Activated CD4-positive, alpha-beta memory T cell treated with anti-CD3 and anti-CD28 coated beads for 36 hours (primary cell): ENCODE measurements around the gene PECR. TPM values are rescaled to one million over a fixed set of nuclear protein-coding genes. Genes with fewer than 3 reads are reported as not detected.

Source experiments
- CTCF ChIA-PET: fragments of 350-600 bp; sonication (Branson Sonifier 250); formaldehyde crosslinking; loops from one replicate; lab custom pipeline; 2021; ENCODE audit warnings: antibody characterized with exemption, inconsistent platforms; lab: Charles Lee
- POLR2A ChIA-PET: fragments of 350-600 bp; sonication (Branson Sonifier 250); formaldehyde crosslinking; loops from one replicate; lab custom pipeline; 2021; ENCODE audit warnings: antibody characterized with exemption; lab: Charles Lee
- DNase-seq: peaks from one replicate; pipeline ENCODE4 v3.0.0-alpha.2; 2020
- H3K27ac Mint-ChIP-seq: one replicate; pipeline ENCODE4 v1.8.0; 2021; ENCODE audit warnings: mixed read lengths
- H3K27me3 Mint-ChIP-seq: one replicate; pipeline ENCODE4 v1.8.0; 2021; ENCODE audit warnings: mixed read lengths
- H3K36me3 Mint-ChIP-seq: one replicate; pipeline ENCODE4 v1.8.0; 2021; ENCODE audit warnings: mixed read lengths
- H3K4me1 Mint-ChIP-seq: one replicate; pipeline ENCODE4 v1.8.0; 2021; ENCODE audit warnings: low read depth, mixed read lengths
- H3K4me3 Mint-ChIP-seq: one replicate; pipeline ENCODE4 v1.8.0; 2021; ENCODE audit warnings: mild to moderate bottlenecking, mixed read lengths
- H3K9me3 Mint-ChIP-seq: one replicate; pipeline ENCODE4 v1.8.0; 2021; ENCODE audit warnings: mixed read lengths
- intact Hi-C: fragments of 100-400 bp; cut with micrococcal nuclease; formaldehyde crosslinking; loops from one replicate; pipeline ENCODE4 v1.15.1; 2023
- total RNA-seq, 2 experiments: library from RNA; stranded (reverse); gene quantifications; one replicate each; pipeline ENCODE4 v1.2.3, GENCODE V29; 2021

Gene PECR
- total RNA-seq, 2 experiments from 2014 or later: 23.3 to 27.6 TPM

DNA sequence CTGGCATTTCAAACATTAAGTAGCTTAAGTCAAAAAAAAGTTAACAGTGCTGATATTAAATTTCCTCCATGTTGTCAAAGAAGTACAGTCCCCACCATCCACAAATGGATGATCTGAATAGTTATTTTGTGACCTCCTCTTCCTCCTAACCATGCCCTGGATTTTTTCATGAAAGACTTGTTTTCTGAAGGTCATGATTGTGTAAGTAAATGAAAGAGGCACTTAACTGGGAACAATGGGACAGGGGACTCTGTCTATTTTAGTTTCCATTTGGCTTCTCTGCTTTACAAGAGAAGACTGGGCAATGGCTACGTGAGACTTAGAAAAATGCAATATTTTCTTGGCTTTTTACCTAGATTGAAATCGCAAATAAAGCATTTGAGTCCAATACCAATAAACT is 32.2 kb downstream of the PECR start:
- CTCF ChIA-PET: interaction anchor here (1.5 kb wide), 2 partner anchors 10 to 16 kb away, joined by 3 read pairs; no protein-coding TSS in a partner anchor
- H3K4me3 Mint-ChIP-seq: no peak overlapping the region
- no peak overlapping the region for H3K27ac Mint-ChIP-seq

DNA sequence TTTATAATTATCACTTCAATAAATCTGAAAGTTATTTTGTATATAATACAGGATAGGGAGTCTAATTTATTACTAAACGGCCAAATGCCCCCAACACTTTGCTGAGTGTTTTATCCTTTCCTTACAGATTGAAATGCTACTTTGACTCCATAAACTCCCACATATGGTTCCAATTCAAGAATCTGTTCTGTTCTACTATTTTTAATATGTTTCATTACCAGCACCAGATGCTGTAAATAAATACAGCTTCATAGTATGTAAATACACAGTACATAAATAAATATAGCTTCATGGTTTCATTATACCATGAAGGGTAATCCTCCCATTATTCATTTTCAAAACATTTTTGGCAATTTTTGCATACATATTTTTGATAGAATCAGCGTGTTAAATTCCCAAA is 34.2 kb downstream of the PECR start:
- ChIA-PET POLR2A (no interaction called here), CTCF (no interaction called here)
- intact Hi-C loops: no loop called here
- Mint-ChIP-seq H3K9me3 (no peaks in the 10 kb centered on the region), H3K4me1 (peaks cover 9% of the 10 kb centered on the region), H3K27me3 (no peaks in the 10 kb centered on the region), H3K36me3 (peaks cover 11% of the 10 kb centered on the region), H3K27ac (no peak overlapping the region), H3K4me3 (no peak overlapping the region)
- no peak for DNase-seq

More for the DNA sequence above, 32.2 kb downstream of the PECR start:
- peaks cover 12% of the 10 kb centered on the region for H3K36me3 Mint-ChIP-seq
- H3K27me3 Mint-ChIP-seq: no peaks in the 10 kb centered on the region
- DNase-seq: no peak
- H3K4me1 Mint-ChIP-seq: peaks cover 9% of the 10 kb centered on the region
- no peaks in the 10 kb centered on the region for H3K9me3 Mint-ChIP-seq
- intact Hi-C loops: no loop called here
- POLR2A ChIA-PET: no interaction called here

DNA sequence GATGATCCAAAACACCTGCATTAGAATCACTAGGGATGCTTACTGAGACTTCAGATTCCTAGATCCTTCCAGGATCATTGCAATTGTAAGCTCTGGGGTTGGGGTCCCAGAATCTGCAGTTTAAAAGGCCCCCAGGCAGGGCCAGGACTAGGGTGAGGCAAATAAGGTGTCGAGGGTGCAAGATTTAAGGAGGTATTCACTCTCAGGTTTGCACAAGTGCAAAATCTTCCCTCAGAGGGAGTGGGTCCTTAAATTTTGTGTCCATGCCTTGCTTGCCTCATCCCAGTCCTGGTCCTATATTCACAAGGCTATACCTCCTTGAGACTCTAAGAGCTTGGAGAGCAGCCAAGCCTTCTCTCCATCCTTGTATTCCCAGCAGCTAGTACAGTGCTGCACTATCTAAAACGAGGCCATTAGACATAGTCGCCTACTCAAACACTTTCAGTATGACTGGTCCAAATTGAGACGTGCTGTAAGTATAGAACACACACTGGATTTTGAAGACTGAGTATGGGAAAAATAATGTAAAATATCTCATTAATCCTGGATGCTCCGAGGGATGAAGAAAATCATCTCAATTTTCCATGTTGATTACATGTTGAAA is 36.6 kb downstream of the PECR start:
- Mint-ChIP-seq H3K4me1 (peaks cover 9% of the 10 kb centered on the region), H3K36me3 (peaks cover 7% of the 10 kb centered on the region), H3K27me3 (no peaks in the 10 kb centered on the region), H3K4me3 (no peak overlapping the region), H3K27ac (no peak overlapping the region), H3K9me3 (no peaks in the 10 kb centered on the region)
- no peak for DNase-seq
- intact Hi-C loops: no loop called here
- ChIA-PET CTCF (interaction anchor here (0.9 to 3.1 kb wide), 4 partner anchors 11 to 66 kb away, joined by 3 to 23 read pairs (median 5); partner anchors contain the start of gene XRCC5), POLR2A (interaction anchor here (0.6 kb wide), 1 partner anchor 12 kb away, joined by 3 read pairs; no protein-coding TSS in a partner anchor)

DNA sequence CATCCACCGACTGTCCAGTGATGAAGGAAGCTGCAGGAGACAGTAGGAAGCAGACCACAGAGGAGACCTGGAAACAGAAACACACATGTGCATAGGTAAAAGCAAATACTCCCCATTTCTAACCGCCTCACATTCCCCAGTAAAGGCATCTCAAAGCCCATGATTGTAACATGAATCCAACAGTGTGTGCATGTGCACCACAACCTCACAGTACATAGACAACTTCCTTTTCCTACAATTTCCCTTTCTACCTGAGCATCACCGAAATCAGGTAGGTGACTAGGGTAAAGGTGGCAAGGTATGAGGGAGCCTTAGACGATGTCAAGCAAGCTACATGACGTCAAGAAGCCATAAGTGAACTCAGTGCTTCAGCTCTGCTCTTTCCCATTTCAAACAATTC is 37.7 kb downstream of the PECR start:
- peaks cover 9% of the 10 kb centered on the region for H3K4me1 Mint-ChIP-seq
- ChIA-PET POLR2A (no interaction called here), CTCF (interaction anchor here (0.6 to 3.1 kb wide), 3 partner anchors 10 to 851 kb away, joined by 3 to 23 read pairs (median 5); no protein-coding TSS in a partner anchor)
- DNase-seq: no peak
- intact Hi-C loops: no loop called here
- H3K9me3 Mint-ChIP-seq: no peaks in the 10 kb centered on the region
- no peaks in the 10 kb centered on the region for H3K27me3 Mint-ChIP-seq
- H3K4me3 Mint-ChIP-seq: no peak overlapping the region
- peaks cover 8% of the 10 kb centered on the region for H3K36me3 Mint-ChIP-seq
- H3K27ac Mint-ChIP-seq: no peak overlapping the region

DNA sequence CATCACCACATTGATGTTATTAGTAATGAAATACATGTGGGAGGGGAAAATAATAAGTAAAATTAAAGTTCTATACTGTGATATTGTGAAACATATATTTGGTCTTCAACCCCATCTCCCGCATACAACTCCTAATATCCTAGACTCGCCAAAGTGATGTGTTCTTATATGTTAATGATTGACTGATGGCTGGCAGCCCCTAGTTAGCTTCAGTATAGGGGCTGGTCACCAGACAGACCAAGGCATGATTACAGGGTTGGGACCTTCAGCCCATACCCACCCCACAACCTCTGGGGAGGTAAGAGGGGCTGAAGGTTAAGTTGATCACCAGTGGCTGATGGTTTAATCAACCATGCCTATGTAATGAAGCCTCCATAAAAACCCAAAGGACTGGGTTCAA is 40.2 kb downstream of the PECR start:
- H3K36me3 Mint-ChIP-seq: peaks cover 8% of the 10 kb centered on the region
- H3K9me3 Mint-ChIP-seq: no peaks in the 10 kb centered on the region
- CTCF ChIA-PET: interaction anchor here (1.6 kb wide), 1 partner anchor 8 kb away, joined by 6 read pairs; no protein-coding TSS in a partner anchor
- H3K27ac Mint-ChIP-seq: no peak overlapping the region
- no peaks in the 10 kb centered on the region for H3K27me3 Mint-ChIP-seq
- POLR2A ChIA-PET: no interaction called here
- no peak overlapping the region for H3K4me3 Mint-ChIP-seq
- no peak for DNase-seq
- intact Hi-C loops: no loop called here
- peaks cover 9% of the 10 kb centered on the region for H3K4me1 Mint-ChIP-seq

DNA sequence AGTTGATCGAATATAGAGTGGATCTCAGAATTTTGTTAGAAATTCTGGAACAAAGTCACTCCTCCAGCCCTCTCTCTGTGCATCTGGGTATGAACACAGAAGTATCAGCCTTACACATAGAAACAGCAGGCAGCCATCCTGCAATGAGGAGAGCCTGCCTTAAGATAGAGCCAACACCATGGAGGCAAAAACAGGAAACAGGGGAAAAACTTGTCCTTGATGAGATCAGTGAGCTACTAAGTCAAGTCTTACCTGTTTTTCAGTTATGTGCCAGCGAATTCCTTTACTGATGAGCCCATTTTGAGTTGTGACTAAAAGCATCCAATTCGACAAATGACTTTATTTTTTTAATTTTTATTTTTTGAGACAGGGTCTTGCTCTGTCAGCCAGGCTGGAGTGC is 41.7 kb downstream of the PECR start:
- H3K36me3 Mint-ChIP-seq: peaks cover 5% of the 10 kb centered on the region
- ChIA-PET POLR2A (no interaction called here), CTCF (interaction anchor here (0.8 kb wide), 1 partner anchor 10 kb away, joined by 3 read pairs; no protein-coding TSS in a partner anchor)
- H3K27ac Mint-ChIP-seq: no peak overlapping the region
- no peaks in the 10 kb centered on the region for H3K27me3 Mint-ChIP-seq
- H3K4me1 Mint-ChIP-seq: no peaks in the 10 kb centered on the region
- intact Hi-C loops: no loop called here
- H3K4me3 Mint-ChIP-seq: no peak overlapping the region
- DNase-seq: no peak
- no peaks in the 10 kb centered on the region for H3K9me3 Mint-ChIP-seq

DNA sequence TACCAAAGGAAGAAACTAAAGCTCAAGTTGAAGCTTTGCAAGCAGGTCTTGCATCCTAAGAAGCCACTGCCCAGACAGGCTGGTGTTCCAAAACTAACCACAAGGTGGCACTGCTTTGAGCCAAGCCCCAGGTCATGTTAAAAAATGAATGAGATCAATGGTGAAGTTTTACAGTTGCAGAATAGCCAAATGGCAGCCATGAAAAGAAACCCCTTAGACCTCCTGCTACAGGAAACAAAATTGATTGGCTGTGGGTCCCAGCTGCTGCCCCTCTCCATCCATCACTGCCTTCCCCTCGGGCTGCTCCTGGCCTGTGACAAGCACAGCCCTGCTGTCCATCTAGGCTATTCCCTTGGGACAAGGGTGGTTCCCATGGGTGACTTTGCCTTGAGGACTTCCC is 47.5 kb downstream of the PECR start:
- H3K4me1 Mint-ChIP-seq: peaks cover 39% of the 10 kb centered on the region
- no peaks in the 10 kb centered on the region for H3K9me3 Mint-ChIP-seq
- DNase-seq: peak; percentile 88
- CTCF ChIA-PET: interaction anchor here (0.7 to 4.3 kb wide), 29 partner anchors 8 to 1669 kb away, joined by 3 to 33 read pairs (median 5); partner anchors contain the start of genes PECR, TMEM169 and XRCC5
- H3K27ac Mint-ChIP-seq: no peak overlapping the region
- POLR2A ChIA-PET: no interaction called here
- peaks cover 7% of the 10 kb centered on the region for H3K36me3 Mint-ChIP-seq
- no peak overlapping the region for H3K4me3 Mint-ChIP-seq
- no peaks in the 10 kb centered on the region for H3K27me3 Mint-ChIP-seq
- intact Hi-C loops: loop anchor here (1.0 to 5.0 kb wide), 4 partner anchors 106 to 378 kb away; partner anchors contain the start of gene SMARCAL1

DNA sequence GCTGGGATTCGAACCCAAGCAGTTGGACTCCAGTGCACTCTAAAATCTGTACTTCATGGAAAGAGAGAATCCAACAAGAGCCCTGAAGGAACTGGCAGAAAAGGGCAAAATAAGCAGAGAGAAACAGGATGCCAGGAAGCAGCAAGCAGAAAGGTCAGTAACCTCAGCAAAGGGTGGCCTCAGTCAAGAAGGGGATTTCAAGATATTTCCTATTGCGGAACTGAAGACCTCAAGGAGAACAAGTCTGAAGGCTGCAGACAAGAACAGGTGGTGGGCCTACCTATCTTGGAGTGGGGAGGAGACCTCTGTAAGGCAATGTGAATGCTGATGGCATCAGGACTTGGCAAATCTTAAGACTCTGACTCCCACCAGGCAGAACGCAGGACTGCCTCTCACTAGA is 48.2 kb downstream of the PECR start:
- ChIA-PET POLR2A (no interaction called here), CTCF (interaction anchor here (0.7 to 4.3 kb wide), 29 partner anchors 8 to 1669 kb away, joined by 3 to 33 read pairs (median 5); partner anchors contain the start of genes PECR, TMEM169 and XRCC5)
- peaks cover 7% of the 10 kb centered on the region for H3K36me3 Mint-ChIP-seq
- no peak for DNase-seq
- H3K9me3 Mint-ChIP-seq: no peaks in the 10 kb centered on the region
- H3K4me1 Mint-ChIP-seq: peaks cover 39% of the 10 kb centered on the region
- intact Hi-C loops: loop anchor here (2.0 to 5.0 kb wide), 4 partner anchors 49 to 379 kb away; partner anchors contain the start of gene SMARCAL1
- no peaks in the 10 kb centered on the region for H3K27me3 Mint-ChIP-seq
- H3K27ac Mint-ChIP-seq: no peak overlapping the region
- no peak overlapping the region for H3K4me3 Mint-ChIP-seq

DNA sequence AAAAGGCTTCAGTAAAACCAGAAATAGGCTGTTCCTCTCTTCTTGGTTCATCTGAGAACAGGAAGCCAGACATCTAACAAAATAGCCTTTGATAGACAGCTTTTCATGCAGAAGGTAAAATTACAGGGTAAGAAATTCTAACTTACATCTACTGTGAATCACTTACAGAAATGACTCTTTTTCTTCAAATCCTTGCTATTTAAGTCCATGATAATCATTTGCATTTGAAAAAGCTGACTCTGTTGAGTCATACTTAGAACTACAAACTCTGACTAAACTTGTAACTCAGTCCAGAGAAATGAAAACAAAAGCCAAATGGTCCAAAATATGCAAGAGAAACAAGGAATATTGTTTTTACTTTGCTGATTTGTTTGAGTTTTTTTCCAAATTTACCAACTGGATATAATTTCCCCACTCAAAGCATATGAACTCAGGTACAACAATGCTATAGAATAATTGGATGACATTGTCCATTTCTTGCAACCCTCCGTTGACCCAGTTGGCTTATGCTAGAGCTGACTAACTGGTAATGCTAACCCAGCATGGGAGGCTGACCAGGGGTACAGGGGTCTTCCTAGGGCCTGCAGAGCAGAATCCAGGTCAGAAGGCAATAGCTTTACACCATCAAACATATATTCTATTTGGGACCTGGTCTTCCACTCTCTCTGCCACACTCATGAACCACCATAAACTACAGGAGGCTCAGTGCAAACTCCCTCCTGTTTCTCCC is 49.5 kb downstream of the PECR start:
- Mint-ChIP-seq H3K36me3 (peaks cover 7% of the 10 kb centered on the region), H3K27me3 (no peaks in the 10 kb centered on the region), H3K27ac (peak overlapping the region; percentile 92), H3K4me3 (peak overlapping the region; percentile 53), H3K4me1 (peaks cover 39% of the 10 kb centered on the region), H3K9me3 (no peaks in the 10 kb centered on the region)
- ChIA-PET POLR2A (interaction anchor here (0.9 kb wide), 1 partner anchor 26 kb away, joined by 4 read pairs; no protein-coding TSS in a partner anchor), CTCF (interaction anchor here (0.7 to 4.3 kb wide), 18 partner anchors 9 to 634 kb away, joined by 3 to 33 read pairs (median 8); partner anchors contain the start of genes PECR, SMARCAL1, TMEM169 and XRCC5)
- intact Hi-C loops: loop anchor here (1.0 to 5.0 kb wide), 11 partner anchors 15 to 634 kb away; partner anchors contain the start of gene SMARCAL1
- no peak for DNase-seq

DNA sequence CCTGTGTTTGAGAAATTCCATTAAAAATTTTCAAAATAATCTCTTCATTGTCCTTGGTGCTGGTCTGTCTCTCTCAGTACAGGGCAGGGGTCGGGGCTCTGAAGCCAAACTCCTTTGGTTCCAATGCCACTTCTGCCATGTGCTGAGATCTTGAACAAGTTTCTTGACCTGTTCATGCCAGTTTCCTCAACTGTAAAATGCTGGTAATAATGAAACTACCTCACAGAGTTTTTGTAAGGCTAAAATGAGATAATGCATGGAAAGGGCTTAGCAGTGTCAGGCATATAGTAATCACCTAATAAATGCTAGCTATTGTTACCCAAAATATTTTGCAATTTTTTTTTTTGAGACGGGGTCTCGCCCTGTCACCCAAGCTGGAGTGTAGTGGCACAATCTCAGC is 51.4 kb downstream of the PECR start:
- ChIA-PET CTCF (interaction anchor here (0.6 kb wide), 2 partner anchors 73 to 414 kb away, joined by 3 read pairs; no protein-coding TSS in a partner anchor), POLR2A (no interaction called here)
- DNase-seq: no peak
- Mint-ChIP-seq H3K9me3 (no peaks in the 10 kb centered on the region), H3K27ac (no peak overlapping the region), H3K4me1 (peaks cover 39% of the 10 kb centered on the region), H3K27me3 (no peaks in the 10 kb centered on the region), H3K36me3 (peaks cover 7% of the 10 kb centered on the region), H3K4me3 (no peak overlapping the region)
- intact Hi-C loops: loop anchor here (5.0 kb wide), 3 partner anchors 283 to 382 kb away; partner anchors contain the start of gene SMARCAL1

DNA sequence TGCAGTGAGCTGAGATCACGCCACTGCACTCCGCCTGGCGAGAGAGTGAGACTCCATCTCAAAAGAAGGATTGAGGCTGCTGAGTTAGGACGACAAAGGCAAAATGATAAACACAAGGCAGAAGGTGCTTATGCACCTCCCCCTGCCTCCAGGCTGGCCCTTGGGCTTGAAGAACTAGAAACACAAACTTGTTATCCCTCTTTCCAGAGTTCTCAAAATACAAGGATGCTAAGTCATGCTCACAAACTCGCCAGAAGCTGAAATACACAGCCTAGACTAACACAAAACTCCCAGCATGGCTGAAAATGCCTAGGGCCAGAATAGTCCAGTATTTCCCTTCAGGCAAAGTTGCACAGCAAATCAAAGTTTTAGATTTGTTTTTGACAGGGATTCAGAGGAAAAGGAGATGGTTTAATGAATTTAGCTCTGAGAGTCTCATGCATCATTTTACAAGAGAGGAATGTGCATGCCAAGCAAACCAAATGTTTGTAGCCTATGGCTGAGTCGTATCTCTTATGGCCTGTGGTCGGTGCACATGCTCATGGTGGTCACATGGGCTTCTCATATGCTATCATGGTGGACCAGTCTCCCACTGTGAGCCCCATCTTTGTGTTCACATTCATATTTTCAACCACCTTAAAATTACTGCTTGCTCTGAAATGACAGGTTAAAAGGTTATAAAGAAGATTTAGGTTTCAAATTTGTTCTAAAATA is 52.0 kb downstream of the PECR start:
- DNase-seq: peak; percentile 51
- ChIA-PET POLR2A (interaction anchor here (1.3 kb wide), 1 partner anchor 14 kb away, joined by 7 read pairs; no protein-coding TSS in a partner anchor), CTCF (interaction anchor here (0.6 kb wide), 1 partner anchor 415 kb away, joined by 3 read pairs; no protein-coding TSS in a partner anchor)
- Mint-ChIP-seq H3K4me3 (no peak overlapping the region), H3K36me3 (peaks cover 7% of the 10 kb centered on the region), H3K9me3 (no peaks in the 10 kb centered on the region), H3K27me3 (no peaks in the 10 kb centered on the region), H3K4me1 (peaks cover 39% of the 10 kb centered on the region), H3K27ac (no peak overlapping the region)
- intact Hi-C loops: loop anchor here (5.0 kb wide), 3 partner anchors 282 to 383 kb away; partner anchors contain the start of gene SMARCAL1
